Stimulated activated naive CD8-positive, alpha-beta T cell treated with anti-CD3 and anti-CD28 coated beads, Interleukin-15, amount 100 ng/mL, for 72 hours (primary cell): ENCODE measurements around the gene HPCA.

Source experiments
- ATAC-seq: fragments of 150-1000 bp; cut with Tn5 transposase; 2 replicates; pipeline ENCODE4 v1.10.0; 2021; ENCODE audit warnings: mild to moderate bottlenecking, moderate library complexity
- DNase-seq, 2 donors: peaks; one replicate each; pipeline ENCODE4 v3.0.0; 2021 to 2022
- H3K27ac Mint-ChIP-seq, 2 donors: one replicate each; pipeline ENCODE4 v1.8.0; 2022; ENCODE audit warnings: mild to moderate bottlenecking in 2 of 2, mixed read lengths in 2 of 2, moderate library complexity in 2 of 2
- H3K27me3 Mint-ChIP-seq: one replicate; pipeline ENCODE4 v1.8.0; 2022; ENCODE audit warnings: mixed read lengths
- H3K4me1 Mint-ChIP-seq: one replicate; pipeline ENCODE4 v1.8.0; 2022; ENCODE audit warnings: mild to moderate bottlenecking, mixed read lengths
- H3K4me3 Mint-ChIP-seq, 2 donors: one replicate each; pipeline ENCODE4 v1.8.0; 2022; ENCODE audit warnings: mild to moderate bottlenecking in 2 of 2, mixed read lengths in 2 of 2, moderate library complexity in 1 of 2
- H3K9me3 Mint-ChIP-seq, 2 donors: one replicate each; pipeline ENCODE4 v1.8.0; 2022; ENCODE audit warnings: mixed read lengths in 2 of 2

HPCA gene

DNA sequence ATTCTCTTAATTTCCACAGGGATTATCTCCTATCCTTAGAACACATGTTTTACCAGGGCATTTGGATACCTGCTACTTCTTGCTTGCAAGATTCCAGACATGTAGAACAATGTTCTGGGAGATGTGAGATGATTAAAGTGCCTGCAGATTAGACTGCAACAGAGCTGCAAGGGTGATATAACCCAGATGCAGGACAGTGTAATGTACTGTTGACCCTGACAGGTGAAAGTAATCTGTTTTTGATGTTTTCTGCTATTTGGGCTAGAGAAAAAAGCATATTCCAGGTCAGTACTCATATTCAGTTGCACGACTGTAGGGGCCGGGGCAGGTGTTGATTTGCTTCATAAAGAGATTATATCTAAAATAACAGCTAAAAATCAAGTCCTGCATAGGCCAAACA lies 42.0 kb downstream of the HPCA start:
- Mint-ChIP-seq H3K27ac (no peak overlapping the region), H3K27me3 (peaks cover 45% of the 10 kb centered on the region), H3K4me1 (peaks cover 27% of the 10 kb centered on the region), H3K4me3 (no peak overlapping the region), H3K9me3 (no peaks in the 10 kb centered on the region)
- ATAC-seq (no peak), DNase-seq (no peak)

- H3K9me3 Mint-ChIP-seq, result no peaks in the 10 kb centered on the region
- DNase-seq, result no peak
- no peak for ATAC-seq
- H3K4me3 Mint-ChIP-seq, result no peak overlapping the region
- peaks cover 24% of the 10 kb centered on the region for H3K4me1 Mint-ChIP-seq
- H3K27me3 Mint-ChIP-seq, result peaks cover 41% of the 10 kb centered on the region
- H3K27ac Mint-ChIP-seq, result no peak overlapping the region
Observed at GRCh38 chr1:32928715-32929114, 42.4 kb downstream of the HPCA start.

- Mint-ChIP-seq H3K9me3 (no peaks in the 10 kb centered on the region), H3K27me3 (peaks cover 34% of the 10 kb centered on the region), H3K27ac (no peak overlapping the region), H3K4me1 (peaks cover 18% of the 10 kb centered on the region), H3K4me3 (no peak overlapping the region)
- no peak for DNase-seq
- ATAC-seq, result no peak
Observed at GRCh38 chr1:32929366-32929765, 43.1 kb downstream of the HPCA start.

DNA sequence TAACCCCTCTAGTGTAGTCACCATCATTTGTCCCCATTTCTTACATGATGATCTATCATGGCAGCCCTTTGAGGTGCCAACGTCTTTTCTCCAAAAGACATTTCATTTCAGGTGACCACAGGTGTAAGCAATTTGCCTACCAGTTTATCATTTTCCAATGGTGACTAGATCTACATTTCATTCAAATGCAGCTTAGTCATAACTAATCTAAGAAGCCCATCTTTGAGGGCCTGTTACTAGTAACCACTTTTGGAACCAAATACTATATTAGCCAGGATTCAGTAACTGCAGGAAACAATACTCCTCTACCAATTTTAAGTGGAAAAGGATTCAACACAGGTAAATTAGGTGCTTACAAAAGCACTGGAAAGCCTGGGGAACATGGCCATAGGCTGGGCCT lies 45.5 kb downstream of the HPCA start:
- no peak for ATAC-seq
- no peaks in the 10 kb centered on the region for H3K4me1 Mint-ChIP-seq
- DNase-seq, result no peak
- H3K27me3 Mint-ChIP-seq, result peaks cover 10% of the 10 kb centered on the region
- H3K9me3 Mint-ChIP-seq, result no peaks in the 10 kb centered on the region
- H3K4me3 Mint-ChIP-seq, result no peak overlapping the region
- H3K27ac Mint-ChIP-seq, result no peak overlapping the region

GRCh38 chr1:32933742-32934322 lies 47.5 kb downstream of the HPCA start:
- H3K4me1 Mint-ChIP-seq, result peaks cover 11% of the 10 kb centered on the region
- ATAC-seq (peak; percentile 12), DNase-seq (no peak)
- H3K27me3 Mint-ChIP-seq, result no peaks in the 10 kb centered on the region
- no peaks in the 10 kb centered on the region for H3K9me3 Mint-ChIP-seq
- H3K4me3 Mint-ChIP-seq, result no peak overlapping the region
- H3K27ac Mint-ChIP-seq, result peak overlapping the region in 1 of 2 donors; percentile 2

GRCh38 chr1:32934535-32934934 lies 48.2 kb downstream of the HPCA start:
- Mint-ChIP-seq H3K4me1 (peaks cover 18% of the 10 kb centered on the region), H3K27ac (no peak overlapping the region), H3K27me3 (no peaks in the 10 kb centered on the region), H3K9me3 (no peaks in the 10 kb centered on the region), H3K4me3 (no peak overlapping the region)
- ATAC-seq (no peak), DNase-seq (no peak)

GRCh38 chr1:32937061-32937460 lies 50.8 kb downstream of the HPCA start:
- no peaks in the 10 kb centered on the region for H3K9me3 Mint-ChIP-seq
- peak overlapping the region; percentile 3 to 65 for H3K27ac Mint-ChIP-seq
- ATAC-seq, result no peak
- H3K4me1 Mint-ChIP-seq, result peaks cover 32% of the 10 kb centered on the region
- no peaks in the 10 kb centered on the region for H3K27me3 Mint-ChIP-seq
- no peak for DNase-seq
- no peak overlapping the region for H3K4me3 Mint-ChIP-seq

- no peaks in the 10 kb centered on the region for H3K27me3 Mint-ChIP-seq
- H3K9me3 Mint-ChIP-seq, result no peaks in the 10 kb centered on the region
- peaks cover 32% of the 10 kb centered on the region for H3K4me1 Mint-ChIP-seq
- peak in 1 of 2 donors; percentile 65 for DNase-seq
- peak overlapping the region in 1 of 2 donors; percentile 41 for H3K4me3 Mint-ChIP-seq
- peak overlapping the region in 1 of 2 donors; percentile 80 for H3K27ac Mint-ChIP-seq
- peak; percentile 94 for ATAC-seq
Observed at GRCh38 chr1:32939655-32940371, 53.5 kb downstream of the HPCA start.

DNA sequence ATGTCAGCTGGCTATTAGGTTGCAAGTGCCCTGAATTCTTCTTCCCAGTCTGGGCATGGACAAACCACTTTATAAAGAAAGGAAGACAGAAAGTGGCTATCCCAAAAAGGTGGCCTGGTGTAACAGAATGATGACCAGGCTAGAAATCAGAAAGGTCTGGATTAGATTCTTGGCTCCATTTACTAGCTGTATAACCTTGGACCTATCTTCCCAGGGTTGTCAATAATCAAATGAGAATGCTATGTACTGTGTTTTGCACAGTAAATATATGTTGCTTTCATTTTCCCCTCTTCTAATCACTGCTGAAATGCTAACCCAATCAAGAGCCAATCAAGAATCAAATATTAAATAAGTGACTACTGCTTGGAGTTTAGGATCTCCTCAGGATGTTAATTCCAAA lies 57.9 kb downstream of the HPCA start:
- H3K4me3 Mint-ChIP-seq, result no peak overlapping the region
- H3K27me3 Mint-ChIP-seq, result no peaks in the 10 kb centered on the region
- peaks cover 22% of the 10 kb centered on the region for H3K4me1 Mint-ChIP-seq
- no peaks in the 10 kb centered on the region for H3K9me3 Mint-ChIP-seq
- ATAC-seq (no peak), DNase-seq (no peak)
- H3K27ac Mint-ChIP-seq, result no peak overlapping the region
